Measurements from ENCODE around the gene TP53BP2.

DNA sequence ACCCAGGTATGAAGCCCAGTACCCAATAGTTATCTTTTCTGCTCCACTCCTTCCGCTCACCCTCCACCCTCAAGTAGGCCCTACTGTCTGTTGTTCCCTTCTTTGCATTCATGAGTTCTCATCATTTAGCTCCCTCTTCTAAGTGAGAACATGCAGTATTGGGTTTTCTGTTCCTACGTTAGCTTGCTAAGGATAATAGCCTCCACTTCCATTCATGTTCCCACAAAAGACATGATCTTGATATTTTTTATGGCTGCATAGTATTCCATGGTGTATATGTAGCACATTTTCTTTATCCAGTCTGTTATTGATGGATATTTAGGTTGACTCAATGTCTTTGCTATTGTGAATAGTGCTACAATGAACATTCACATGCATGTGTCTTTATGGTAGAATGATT lies 2.8 kb upstream of the TP53BP2 start:
- TF ChIP-seq CTCF (IDR thresholded peaks at IDR 0.05; ENCODE audit: low read depth, low read length, missing input control) (no peak), YY1 (IDR thresholded peaks at IDR 0.05) (no peak), SP1 (IDR thresholded peaks at IDR 0.05) (no peak), EGR1 (IDR thresholded peaks at IDR 0.05; ENCODE audit: low read depth in 2 of 2) (no peak), FOXA2 (IDR thresholded peaks at IDR 0.05) (no peak)

Measured in liver (tissue), 3 donors.